Measurements from ENCODE around the gene GPR151.

The GPR151 gene

DNA sequence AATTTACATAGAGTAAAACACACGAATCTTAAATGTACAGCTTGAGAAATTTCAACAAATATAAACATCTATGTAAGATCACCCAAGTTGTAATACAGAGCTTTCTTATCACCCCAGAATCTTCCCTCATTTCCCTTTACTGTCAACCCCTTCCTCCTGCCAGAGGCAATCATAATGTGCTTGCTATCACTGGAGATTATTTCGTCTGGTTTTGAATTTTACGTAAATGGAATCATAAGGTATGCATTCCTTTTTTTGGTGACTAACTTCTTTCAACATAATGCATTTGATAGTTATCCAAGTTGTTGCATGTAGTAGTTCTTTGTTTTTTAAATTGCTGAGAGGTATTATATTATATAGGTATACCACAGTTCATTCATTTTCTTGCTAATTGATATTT is 37.5 kb upstream of the GPR151 start:
- no peaks in the 10 kb centered on the region for H3K4me1 ChIP-seq (ENCODE audit: control insufficient read depth in 1 of 2, insufficient read depth in 1 of 2, low read depth in 1 of 2, low read length in 1 of 2)
- H3K4me3 ChIP-seq (ENCODE audit: low read depth in 1 of 2, low read length in 1 of 2), result no peak overlapping the region
- TF ChIP-seq, protein P1, sequence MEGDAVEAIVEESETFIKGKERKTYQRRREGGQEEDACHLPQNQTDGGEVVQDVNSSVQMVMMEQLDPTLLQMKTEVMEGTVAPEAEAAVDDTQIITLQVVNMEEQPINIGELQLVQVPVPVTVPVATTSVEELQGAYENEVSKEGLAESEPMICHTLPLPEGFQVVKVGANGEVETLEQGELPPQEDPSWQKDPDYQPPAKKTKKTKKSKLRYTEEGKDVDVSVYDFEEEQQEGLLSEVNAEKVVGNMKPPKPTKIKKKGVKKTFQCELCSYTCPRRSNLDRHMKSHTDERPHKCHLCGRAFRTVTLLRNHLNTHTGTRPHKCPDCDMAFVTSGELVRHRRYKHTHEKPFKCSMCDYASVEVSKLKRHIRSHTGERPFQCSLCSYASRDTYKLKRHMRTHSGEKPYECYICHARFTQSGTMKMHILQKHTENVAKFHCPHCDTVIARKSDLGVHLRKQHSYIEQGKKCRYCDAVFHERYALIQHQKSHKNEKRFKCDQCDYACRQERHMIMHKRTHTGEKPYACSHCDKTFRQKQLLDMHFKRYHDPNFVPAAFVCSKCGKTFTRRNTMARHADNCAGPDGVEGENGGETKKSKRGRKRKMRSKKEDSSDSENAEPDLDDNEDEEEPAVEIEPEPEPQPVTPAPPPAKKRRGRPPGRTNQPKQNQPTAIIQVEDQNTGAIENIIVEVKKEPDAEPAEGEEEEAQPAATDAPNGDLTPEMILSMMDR (IDR thresholded peaks at IDR 0.05), result no peak
- no peaks in the 10 kb centered on the region for H3K36me3 ChIP-seq
- H3K9me3 ChIP-seq, result no peaks in the 10 kb centered on the region
- H3K27ac ChIP-seq, result no peak overlapping the region
- peaks cover 12% of the 10 kb centered on the region for H3K27me3 ChIP-seq

DNA sequence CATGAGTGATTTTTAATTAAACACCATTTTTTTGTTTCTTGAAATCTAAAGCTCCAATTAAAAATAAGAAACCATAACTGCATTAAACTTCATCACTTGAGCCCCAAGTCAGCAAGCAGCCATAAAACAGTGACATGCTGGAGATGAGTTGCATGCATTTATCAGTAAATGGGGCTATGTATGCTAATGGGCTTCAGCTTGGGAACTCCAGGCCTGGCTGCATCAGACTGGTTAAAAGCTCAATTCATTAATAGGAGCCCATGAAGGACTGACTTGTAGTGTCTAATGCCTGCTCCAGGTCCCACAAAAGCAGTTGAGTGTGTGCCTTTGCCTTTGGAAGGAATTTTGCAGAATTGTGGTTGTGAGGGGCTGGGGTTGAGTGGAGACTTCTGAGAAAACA is 33.6 kb upstream of the GPR151 start:
- no peaks in the 10 kb centered on the region for H3K36me3 ChIP-seq
- no peak overlapping the region for H3K27ac ChIP-seq
- TF ChIP-seq, protein P1 (IDR thresholded peaks at IDR 0.05), result no peak
- H3K27me3 ChIP-seq, result peaks cover 18% of the 10 kb centered on the region
- H3K9me3 ChIP-seq, result no peaks in the 10 kb centered on the region
- H3K4me1 ChIP-seq (ENCODE audit: control insufficient read depth in 1 of 2, insufficient read depth in 1 of 2, low read depth in 1 of 2, low read length in 1 of 2), result no peaks in the 10 kb centered on the region
- no peak overlapping the region for H3K4me3 ChIP-seq (ENCODE audit: low read depth in 1 of 2, low read length in 1 of 2)

DNA sequence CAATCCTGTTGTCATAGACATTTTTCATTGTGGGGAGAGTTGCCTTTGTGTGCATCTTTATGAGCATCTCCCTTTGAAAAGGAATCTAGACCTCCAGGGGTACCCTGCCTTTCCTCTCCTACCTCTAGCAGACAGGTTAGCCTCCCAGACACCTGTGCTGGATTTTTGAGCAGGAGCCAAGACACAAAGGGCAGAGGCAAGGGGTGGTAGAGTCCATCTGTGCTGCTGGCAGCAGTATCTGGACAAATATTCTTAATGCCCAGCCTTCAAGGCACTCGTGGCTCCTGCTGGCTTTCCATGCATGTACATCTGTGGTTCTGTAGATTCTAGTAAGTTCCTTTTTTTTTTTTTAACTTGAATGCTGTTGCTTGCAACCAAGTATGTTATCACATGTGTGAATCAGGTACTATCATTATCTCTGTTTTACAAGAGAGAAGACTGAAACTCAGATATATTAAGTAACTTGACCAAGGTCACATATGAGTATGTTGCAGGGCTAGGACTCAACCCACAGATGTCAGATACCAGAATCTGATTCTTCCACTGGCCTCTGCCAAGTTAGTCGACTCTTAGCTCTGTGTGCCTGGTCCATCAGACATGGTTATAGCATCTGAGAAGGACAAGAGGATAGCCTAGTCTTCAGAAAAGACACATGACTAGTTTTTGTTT is 32.9 kb upstream of the GPR151 start:
- Histone ChIP-seq H3K27me3 (peaks cover 17% of the 10 kb centered on the region), H3K4me3 (ENCODE audit: low read depth in 1 of 2, low read length in 1 of 2) (no peak overlapping the region), H3K27ac (no peak overlapping the region), H3K36me3 (no peaks in the 10 kb centered on the region), H3K9me3 (no peaks in the 10 kb centered on the region), H3K4me1 (ENCODE audit: control insufficient read depth in 1 of 2, insufficient read depth in 1 of 2, low read depth in 1 of 2, low read length in 1 of 2) (no peaks in the 10 kb centered on the region)
- TF ChIP-seq, protein P1 (IDR thresholded peaks at IDR 0.05), result no peak

DNA sequence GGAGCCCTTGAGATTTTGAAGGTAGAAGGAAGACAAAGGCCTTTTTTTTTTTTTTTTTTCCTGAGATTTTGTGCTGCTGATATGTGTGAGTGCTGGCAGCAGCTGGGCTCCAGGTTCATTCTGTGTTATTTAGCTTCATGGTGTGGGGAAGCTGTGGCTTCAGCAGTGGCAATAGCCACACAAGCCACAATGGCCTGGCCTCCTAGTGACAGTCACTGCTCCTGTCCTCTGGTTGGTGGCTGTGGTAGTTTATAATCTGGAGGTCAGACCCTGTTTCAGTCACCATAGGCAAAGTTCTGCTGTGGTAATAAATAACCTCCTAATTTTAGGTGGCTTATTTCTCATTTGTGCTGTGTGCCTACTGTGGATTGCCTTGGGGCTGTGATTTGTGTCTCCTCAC is 28.2 kb upstream of the GPR151 start:
- Histone ChIP-seq H3K4me3 (ENCODE audit: low read depth in 1 of 2, low read length in 1 of 2) (no peak overlapping the region), H3K27ac (no peak overlapping the region), H3K4me1 (ENCODE audit: control insufficient read depth in 1 of 2, insufficient read depth in 1 of 2, low read depth in 1 of 2, low read length in 1 of 2) (no peaks in the 10 kb centered on the region), H3K36me3 (no peaks in the 10 kb centered on the region), H3K9me3 (no peaks in the 10 kb centered on the region), H3K27me3 (peaks cover 6% of the 10 kb centered on the region)
- TF ChIP-seq, protein P1 (IDR thresholded peaks at IDR 0.05), result no peak

DNA sequence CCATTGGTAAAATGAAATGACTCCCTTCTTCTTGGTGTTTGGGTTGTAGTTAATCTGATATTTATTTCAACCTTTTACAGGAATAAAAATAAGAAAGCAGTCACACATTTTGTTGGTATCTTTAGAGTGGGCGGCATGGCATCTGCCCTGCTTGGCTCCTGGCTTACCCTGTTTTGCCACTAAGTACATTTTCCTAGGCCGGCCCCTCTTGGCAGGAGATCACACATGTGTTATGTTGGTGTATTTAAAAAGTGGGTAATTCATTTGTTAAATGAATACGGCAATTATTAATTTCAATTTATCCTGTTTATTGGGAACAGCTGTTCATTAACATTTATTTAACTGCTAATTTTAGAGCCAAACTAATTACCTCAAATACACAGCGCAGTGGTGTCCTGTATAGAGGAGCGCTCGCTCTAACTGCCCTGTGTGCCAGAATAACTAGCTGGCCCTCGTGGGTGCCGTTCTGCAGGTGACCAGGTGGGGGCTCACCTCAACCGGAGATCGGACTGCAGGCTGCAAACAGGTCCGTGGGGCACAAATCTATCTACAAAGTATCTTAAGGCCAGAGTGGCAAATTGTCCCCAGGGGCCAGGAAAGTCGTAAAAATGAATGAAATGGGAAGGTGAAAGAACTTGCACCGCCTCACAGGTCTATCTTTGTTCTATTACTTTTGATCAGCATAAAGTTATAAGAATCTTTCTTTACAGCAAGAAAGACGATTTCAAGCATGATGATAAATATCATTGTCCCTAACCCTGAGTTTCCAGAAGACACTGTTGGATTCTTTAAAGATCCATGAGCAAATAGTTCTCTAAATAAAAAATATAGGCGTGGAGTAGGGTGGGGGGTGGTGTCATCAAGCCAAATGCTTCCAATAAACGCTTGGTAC is 26.2 kb upstream of the GPR151 start:
- H3K36me3 ChIP-seq, result no peaks in the 10 kb centered on the region
- H3K27me3 ChIP-seq, result peaks cover 6% of the 10 kb centered on the region
- H3K27ac ChIP-seq, result no peak overlapping the region
- no peak overlapping the region for H3K4me3 ChIP-seq (ENCODE audit: low read depth in 1 of 2, low read length in 1 of 2)
- TF ChIP-seq, protein P1 (IDR thresholded peaks at IDR 0.05), result no peak
- no peaks in the 10 kb centered on the region for H3K9me3 ChIP-seq
- no peaks in the 10 kb centered on the region for H3K4me1 ChIP-seq (ENCODE audit: control insufficient read depth in 1 of 2, insufficient read depth in 1 of 2, low read depth in 1 of 2, low read length in 1 of 2)

All from neutrophil (primary cell).